BJ (cell line): ENCODE results near the gene TADA1. TPM values are rescaled to one million over a fixed set of nuclear protein-coding genes. Genes with fewer than 3 reads are reported as not detected.

Experiments
- CTCF ChIA-PET: fragments of 350-600 bp; formaldehyde crosslinking; extraction: SDS; loops from one replicate; lab custom pipeline; 2021; ENCODE audit warnings: antibody characterized with exemption, inconsistent platforms; lab: Yijun Ruan, JAX
- POLR2A ChIA-PET: fragments of 300-600 bp; sonication (Branson Sonifier 250); formaldehyde crosslinking; extraction: SDS; loops from one replicate; lab custom pipeline; 2021; ENCODE audit warnings: antibody characterized with exemption; lab: Charles Lee
- DNase-seq: peaks from one replicate; pipeline ENCODE4 v3.0.0-alpha.2; 2011; ENCODE audit warnings: low read depth
- H3K27me3 ChIP-seq: 2 replicates; pipeline ENCODE4 v1.6.0; 2011; ENCODE audit warnings: low read length; ENCODE audit not compliant: control insufficient read depth, insufficient read depth
- H3K36me3 ChIP-seq: 2 replicates; pipeline ENCODE4 v1.5.1; 2011; ENCODE audit warnings: low read length; ENCODE audit not compliant: control insufficient read depth, insufficient read depth
- H3K4me3 ChIP-seq: 2 replicates; pipeline ENCODE4 v1.5.1; 2011; ENCODE audit warnings: low read depth, mild to moderate bottlenecking, control low read depth, low read length
- CTCF ChIP-seq: IDR thresholded peaks from 2 replicates; pipeline ENCODE4 v1.5.1; 2011; ENCODE audit warnings: low read depth, mild to moderate bottlenecking, control low read depth, inconsistent platforms, low read length, moderate library complexity; ENCODE audit not compliant: insufficient read depth
- polyA plus RNA-seq: library from polyadenylated mRNA; depleted of rRNA; stranded (reverse); fragments of >200 nt; gene quantifications from 2 replicates; pipeline ENCODE4 v1.2.3, GENCODE V29; 2011

The TADA1 gene
- polyA plus RNA-seq, 1 experiment: 6.6 TPM

GRCh38 chr1:166859597-166859996 is 16.5 kb downstream of the TADA1 start:
- Histone ChIP-seq H3K27me3 (no peaks in the 10 kb centered on the region), H3K36me3 (peaks cover 7% of the 10 kb centered on the region), H3K4me3 (no peak overlapping the region)
- TF ChIP-seq CTCF: no peak
- ChIA-PET POLR2A (no interaction called here), CTCF (interaction anchor here (1.1 to 1.7 kb wide), 2 partner anchors 8 to 9 kb away, joined by 3 to 5 read pairs; no protein-coding TSS in a partner anchor)
- no peak for DNase-seq

GRCh38 chr1:166858726-166859419 is 17.2 kb downstream of the TADA1 start:
- no peak for TF ChIP-seq CTCF

GRCh38 chr1:166857995-166858394 is 18.1 kb downstream of the TADA1 start:
- ChIA-PET POLR2A (no interaction called here), CTCF (interaction anchor here (0.9 kb wide), 1 partner anchor 26 kb away, joined by 3 read pairs; no protein-coding TSS in a partner anchor)
- TF ChIP-seq CTCF: no peak
- no peak overlapping the region for H3K4me3 ChIP-seq
- H3K27me3 ChIP-seq: no peaks in the 10 kb centered on the region
- no peak for DNase-seq
- H3K36me3 ChIP-seq: peaks cover 7% of the 10 kb centered on the region

More at GRCh38 chr1:166858726-166859419, 17.2 kb downstream of the TADA1 start:
- DNase-seq: no peak
- CTCF ChIA-PET: interaction anchor here (1.7 kb wide), 1 partner anchor 10 kb away, joined by 5 read pairs; no protein-coding TSS in a partner anchor
- POLR2A ChIA-PET: no interaction called here
- no peaks in the 10 kb centered on the region for H3K27me3 ChIP-seq
- no peak overlapping the region for H3K4me3 ChIP-seq
- peaks cover 7% of the 10 kb centered on the region for H3K36me3 ChIP-seq

- Histone ChIP-seq H3K36me3 (peaks cover 6% of the 10 kb centered on the region), H3K4me3 (no peak overlapping the region), H3K27me3 (no peaks in the 10 kb centered on the region)
- POLR2A ChIA-PET: interaction anchor here (0.5 kb wide), 1 partner anchor 9 kb away, joined by 3 read pairs; no protein-coding TSS in a partner anchor
- TF ChIP-seq CTCF: no peak
- CTCF ChIA-PET: no interaction called here
- DNase-seq: no peak
These were observed 20.5 kb downstream of the TADA1 start for GRCh38 chr1:166855558-166855957.

GRCh38 chr1:166852918-166853317 is 23.1 kb downstream of the TADA1 start:
- TF ChIP-seq CTCF: no peak
- no peak for DNase-seq
- POLR2A ChIA-PET: no interaction called here
- CTCF ChIA-PET: no interaction called here
- no peak overlapping the region for H3K4me3 ChIP-seq
- no peaks in the 10 kb centered on the region for H3K27me3 ChIP-seq
- H3K36me3 ChIP-seq: peaks cover 14% of the 10 kb centered on the region
